ENCODE measurements around the gene MTUS2.

GRCh38 chr13:29510651-29511084 is 690.5 kb downstream of the MTUS2 start:
- TF ChIP-seq YY1 (IDR thresholded peaks at IDR 0.05; ENCODE audit: insufficient read depth, insufficient read length) (no peak), ZNF274 (IDR thresholded peaks at IDR 0.05; ENCODE audit: low read depth, low read length) (no peak), SUZ12 (IDR thresholded peaks at IDR 0.05; ENCODE audit: extremely low read depth, insufficient read depth, insufficient read length) (no peak)
